Neural crest cell (in vitro differentiated cells): ENCODE data around the gene AMIGO1. TPM values are rescaled to one million over a fixed set of nuclear protein-coding genes. Genes with fewer than 3 reads are reported as not detected.

Experiments
- DNase-seq: peaks from one replicate; pipeline ENCODE4 v3.0.0; 2021; ENCODE audit warnings: low read depth, mixed read lengths, low spot score
- H3K27ac Mint-ChIP-seq: one replicate; pipeline ENCODE4 v1.8.0; 2021; ENCODE audit warnings: mild to moderate bottlenecking, mixed read lengths; ENCODE audit not compliant: unreplicated experiment
- H3K27me3 Mint-ChIP-seq: 2 replicates; pipeline ENCODE4 v1.8.0; 2021; ENCODE audit warnings: low read depth, mild to moderate bottlenecking, mixed read lengths
- H3K36me3 Mint-ChIP-seq: 2 replicates; pipeline ENCODE4 v1.8.0; 2021; ENCODE audit warnings: low read depth, mild to moderate bottlenecking, mixed read lengths
- H3K4me1 Mint-ChIP-seq: 2 replicates; pipeline ENCODE4 v1.8.0; 2021; ENCODE audit warnings: mixed read lengths
- H3K4me3 Mint-ChIP-seq: one replicate; pipeline ENCODE4 v1.8.0; 2021; ENCODE audit warnings: mild to moderate bottlenecking, mixed read lengths
- H3K9me3 Mint-ChIP-seq: 2 replicates; pipeline ENCODE4 v1.8.0; 2021; ENCODE audit warnings: mixed read lengths
- total RNA-seq: library from RNA; stranded (reverse); gene quantifications from 2 replicates; pipeline ENCODE4 v1.2.1, GENCODE V29; 2021
- TF ChIP-seq, protein P1 (sequence below): fragments of 200-600 bp; sonication (generic); conservative IDR thresholded peaks from 2 replicates; pipeline ENCODE4 v1.5.0; 2021; ENCODE audit warnings: antibody characterized with exemption, mild to moderate bottlenecking

Gene AMIGO1
- total RNA-seq, 1 donor from 2014 or later = 7.2 TPM

DNA sequence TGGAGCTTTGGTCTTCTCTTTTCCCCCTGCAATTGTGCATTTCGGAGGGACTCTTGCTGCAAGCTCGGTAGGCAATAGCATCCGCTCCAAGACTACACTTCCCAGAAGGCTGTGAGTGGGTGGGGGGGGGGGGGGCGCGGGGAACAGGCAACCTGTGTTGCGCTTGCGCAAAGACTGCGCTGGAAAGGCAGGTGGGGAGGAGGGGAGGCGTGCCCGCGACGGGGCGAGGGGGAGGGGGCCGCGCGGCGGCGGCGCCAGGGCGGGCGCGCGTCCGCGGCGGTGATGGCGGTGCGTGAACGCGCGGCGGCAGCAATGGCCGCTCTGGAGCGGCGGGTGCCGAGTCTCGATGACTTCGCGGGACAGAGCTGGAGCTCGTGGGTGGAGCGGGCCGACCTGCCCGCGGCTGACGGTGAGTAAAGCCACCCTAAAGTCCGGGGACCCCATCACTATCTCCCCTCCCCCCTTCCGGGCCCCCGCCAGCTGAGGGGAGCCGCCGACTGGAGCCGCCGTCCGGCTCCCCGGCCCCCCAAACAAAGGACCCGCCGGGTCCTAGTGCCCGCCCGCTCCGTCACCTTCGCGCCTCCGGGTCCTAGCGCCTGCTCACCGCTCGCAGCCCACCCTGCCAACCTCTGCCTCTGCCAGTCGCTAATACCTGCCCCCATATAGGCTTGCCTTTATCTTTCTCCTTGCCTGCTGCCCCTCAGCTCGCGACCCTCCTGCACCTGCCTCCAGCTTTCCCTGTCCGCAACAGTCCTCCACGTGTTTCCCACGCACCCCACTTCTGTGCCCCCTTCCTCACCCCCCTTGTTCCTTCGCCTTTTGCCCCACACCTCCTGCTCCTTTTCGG, 25.6 kb downstream of the AMIGO1 start, which contains the start of gene ATXN7L2:
ATXN7L2 (plus strand) TSS at position 234 of the 847 bp plus-strand sequence; CDS start at position 283, 49 bp downstream.
- TF ChIP-seq, protein P1, sequence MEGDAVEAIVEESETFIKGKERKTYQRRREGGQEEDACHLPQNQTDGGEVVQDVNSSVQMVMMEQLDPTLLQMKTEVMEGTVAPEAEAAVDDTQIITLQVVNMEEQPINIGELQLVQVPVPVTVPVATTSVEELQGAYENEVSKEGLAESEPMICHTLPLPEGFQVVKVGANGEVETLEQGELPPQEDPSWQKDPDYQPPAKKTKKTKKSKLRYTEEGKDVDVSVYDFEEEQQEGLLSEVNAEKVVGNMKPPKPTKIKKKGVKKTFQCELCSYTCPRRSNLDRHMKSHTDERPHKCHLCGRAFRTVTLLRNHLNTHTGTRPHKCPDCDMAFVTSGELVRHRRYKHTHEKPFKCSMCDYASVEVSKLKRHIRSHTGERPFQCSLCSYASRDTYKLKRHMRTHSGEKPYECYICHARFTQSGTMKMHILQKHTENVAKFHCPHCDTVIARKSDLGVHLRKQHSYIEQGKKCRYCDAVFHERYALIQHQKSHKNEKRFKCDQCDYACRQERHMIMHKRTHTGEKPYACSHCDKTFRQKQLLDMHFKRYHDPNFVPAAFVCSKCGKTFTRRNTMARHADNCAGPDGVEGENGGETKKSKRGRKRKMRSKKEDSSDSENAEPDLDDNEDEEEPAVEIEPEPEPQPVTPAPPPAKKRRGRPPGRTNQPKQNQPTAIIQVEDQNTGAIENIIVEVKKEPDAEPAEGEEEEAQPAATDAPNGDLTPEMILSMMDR = no peak
- H3K4me1 Mint-ChIP-seq = peaks cover 24% of the 10 kb centered on the region
- no peaks in the 10 kb centered on the region for H3K9me3 Mint-ChIP-seq
- peak within 1 kb of the TSS; percentile 96 for H3K27ac Mint-ChIP-seq
- H3K36me3 Mint-ChIP-seq = peaks cover 4% of the 10 kb centered on the region
- peak within 1 kb of the TSS; percentile 97 for H3K4me3 Mint-ChIP-seq
- peaks cover 39% of the 10 kb centered on the region for H3K27me3 Mint-ChIP-seq
- peak; percentile 85 for DNase-seq

DNA sequence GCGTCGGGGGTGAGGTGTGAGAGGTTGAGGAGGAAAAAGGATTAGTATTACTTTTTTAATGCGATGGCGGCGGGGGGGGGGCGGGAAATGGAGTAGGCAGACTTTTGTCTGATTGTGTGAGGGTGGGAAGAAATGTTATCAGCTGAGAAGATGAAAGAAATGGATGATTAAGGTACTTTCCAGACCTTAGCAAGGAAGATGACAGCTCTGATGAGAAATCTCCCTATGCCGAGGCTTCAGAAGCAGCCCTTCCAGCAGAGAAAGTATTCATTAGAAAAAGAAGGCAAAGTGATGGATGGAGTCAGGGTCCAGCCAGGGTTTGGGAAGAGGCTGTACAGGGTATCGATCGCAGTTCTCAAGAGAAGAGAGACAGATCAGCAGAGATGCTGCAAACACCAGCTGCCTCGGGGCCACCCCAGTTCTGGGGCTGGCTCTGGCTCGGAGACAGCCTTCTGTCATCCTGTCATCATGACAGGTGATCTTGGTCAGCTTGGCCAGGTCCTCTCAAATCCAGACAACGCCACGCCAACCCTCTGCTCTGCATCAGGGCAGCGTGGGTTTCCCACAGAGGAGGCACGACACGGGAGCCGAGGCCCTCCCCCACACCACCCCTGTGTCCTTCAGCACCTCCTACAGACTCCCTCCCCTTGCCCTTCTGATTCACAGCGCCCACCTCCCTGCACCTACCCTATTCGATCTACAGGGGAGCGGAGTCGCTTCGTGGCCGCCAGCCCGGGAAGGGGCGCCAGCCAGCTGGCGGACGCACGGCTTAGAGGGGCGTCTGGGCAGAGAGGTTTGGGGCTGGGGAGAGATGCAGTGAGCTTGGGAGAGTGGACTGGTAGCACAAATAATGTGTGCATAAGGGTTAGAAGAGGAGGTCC, 26.5 kb downstream of the AMIGO1 start:
- H3K9me3 Mint-ChIP-seq = no peaks in the 10 kb centered on the region
- peak; percentile 51 for DNase-seq
- TF ChIP-seq, protein P1 = no peak

DNA sequence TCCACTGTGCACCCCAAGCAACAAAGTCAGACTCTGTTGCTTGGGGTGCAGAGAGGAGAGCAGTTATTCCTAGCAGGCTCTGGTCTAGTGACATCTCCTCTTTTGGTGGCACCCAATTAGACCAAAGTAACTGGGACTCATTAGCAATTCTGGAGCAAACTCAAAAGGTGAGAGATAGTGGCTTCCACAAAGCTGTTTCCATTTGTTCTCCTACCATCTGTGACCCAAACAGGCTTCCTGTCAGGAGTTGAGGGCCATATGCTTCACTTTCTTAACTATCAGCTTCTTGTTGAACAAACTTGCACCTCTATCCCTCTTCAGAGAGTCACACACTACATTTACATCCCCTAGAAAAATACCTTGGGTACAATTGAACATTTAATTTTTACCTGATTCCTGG, 27.3 kb downstream of the AMIGO1 start:
- DNase-seq = no peak
- H3K27me3 Mint-ChIP-seq = peaks cover 52% of the 10 kb centered on the region
- H3K9me3 Mint-ChIP-seq = no peaks in the 10 kb centered on the region
- H3K4me3 Mint-ChIP-seq = peak overlapping the region; percentile 97
- peaks cover 4% of the 10 kb centered on the region for H3K36me3 Mint-ChIP-seq
- H3K4me1 Mint-ChIP-seq = peaks cover 24% of the 10 kb centered on the region
- no peak overlapping the region for H3K27ac Mint-ChIP-seq
- TF ChIP-seq, protein P1 = no peak

More for the DNA sequence above, 26.5 kb downstream of the AMIGO1 start:
- peak overlapping the region; percentile 35 for H3K27ac Mint-ChIP-seq
- peaks cover 4% of the 10 kb centered on the region for H3K36me3 Mint-ChIP-seq
- peaks cover 24% of the 10 kb centered on the region for H3K4me1 Mint-ChIP-seq
- H3K27me3 Mint-ChIP-seq = peaks cover 47% of the 10 kb centered on the region
- peak overlapping the region; percentile 97 for H3K4me3 Mint-ChIP-seq

DNA sequence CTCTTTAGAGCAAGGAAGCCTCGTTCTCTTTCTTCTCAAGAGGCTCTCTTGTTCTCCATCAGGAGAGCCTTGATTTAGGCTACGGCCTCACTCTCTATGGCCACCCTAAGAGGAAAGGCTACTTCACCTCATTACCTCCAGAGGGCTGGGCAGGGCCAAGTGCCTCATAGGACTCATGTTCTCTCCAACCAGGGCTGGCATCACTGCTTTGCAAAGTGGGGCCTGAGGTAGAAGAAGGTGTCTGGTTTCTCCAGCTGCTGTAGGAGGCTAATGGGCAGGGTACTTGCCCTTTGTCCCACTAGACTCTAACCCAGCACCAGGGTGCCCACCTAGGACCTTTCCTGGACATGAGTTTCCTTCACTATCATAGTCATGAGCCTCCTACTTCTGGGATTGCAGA, 27.9 kb downstream of the AMIGO1 start:
- H3K27ac Mint-ChIP-seq = no peak overlapping the region
- peak overlapping the region; percentile 97 for H3K4me3 Mint-ChIP-seq
- TF ChIP-seq, protein P1 = no peak
- peaks cover 58% of the 10 kb centered on the region for H3K27me3 Mint-ChIP-seq
- DNase-seq = no peak
- peaks cover 4% of the 10 kb centered on the region for H3K36me3 Mint-ChIP-seq
- H3K9me3 Mint-ChIP-seq = no peaks in the 10 kb centered on the region
- peaks cover 24% of the 10 kb centered on the region for H3K4me1 Mint-ChIP-seq

DNA sequence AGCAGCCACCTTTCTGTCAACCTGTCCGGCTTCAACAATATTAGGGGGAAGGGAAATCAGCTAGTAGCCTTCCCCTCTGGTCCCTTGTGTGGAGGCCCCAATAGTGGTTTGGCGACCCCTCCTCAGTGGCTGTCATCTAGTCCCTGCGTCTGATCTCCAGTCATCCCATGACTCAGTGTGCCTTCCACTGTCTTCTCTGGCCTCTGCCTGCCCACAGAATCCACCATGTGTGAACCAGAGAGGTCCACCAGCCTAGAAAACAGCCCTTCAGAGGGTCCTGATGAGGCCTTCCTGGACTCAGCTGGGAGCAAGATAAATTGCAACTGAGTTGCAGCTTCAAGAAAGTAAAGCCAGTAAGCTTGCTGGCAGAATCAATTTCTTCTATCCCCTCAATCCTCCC, 29.6 kb downstream of the AMIGO1 start:
- Mint-ChIP-seq H3K4me3 (no peak overlapping the region), H3K9me3 (no peaks in the 10 kb centered on the region), H3K27me3 (peaks cover 75% of the 10 kb centered on the region), H3K36me3 (no peaks in the 10 kb centered on the region), H3K27ac (no peak overlapping the region), H3K4me1 (peaks cover 17% of the 10 kb centered on the region)
- no peak for DNase-seq
- TF ChIP-seq, protein P1 = no peak
